HEK293 (cell line): ENCODE data around the gene TLR9.

ENCODE experiments used
- CTCF ChIA-PET: fragments of 350-600 bp; formaldehyde crosslinking; extraction: SDS; loops from one replicate; lab custom pipeline; 2021; ENCODE audit warnings: antibody characterized with exemption; lab: Yijun Ruan, JAX
- POLR2A ChIA-PET: fragments of 300-600 bp; formaldehyde crosslinking; extraction: SDS; loops from one replicate; lab custom pipeline; 2020; ENCODE audit warnings: antibody characterized with exemption, inconsistent platforms; lab: Yijun Ruan, JAX
- H3K27ac ChIP-seq: fragments of 200-500 bp; sonication (Bioruptor generic); 2 replicates; pipeline ENCODE4 v1.5.1; 2014; ENCODE audit warnings: low read depth, low read length, control low read depth, inconsistent platforms; ENCODE audit errors: extremely low read depth
- H3K36me3 ChIP-seq, 2 experiments: fragments of 200-500 bp in 1 of 2; sonication (Bioruptor generic) in 1 of 2; 1 replicate in 1 of 2; 2 replicates in 1 of 2; pipeline ENCODE4 v1.5.1; 2014 to 2017; ENCODE audit warnings: inconsistent platforms in 2 of 2, low read length in 2 of 2; ENCODE audit not compliant: control insufficient read depth in 2 of 2, insufficient read depth in 1 of 2
- H3K4me1 ChIP-seq: fragments of 200-500 bp; sonication (Bioruptor generic); 2 replicates; pipeline ENCODE4 v1.5.1; 2014; ENCODE audit warnings: mild to moderate bottlenecking, low read length, inconsistent platforms; ENCODE audit not compliant: control insufficient read depth, insufficient read depth
- H3K4me3 ChIP-seq: 2 replicates; pipeline ENCODE4 v1.5.1; 2011; ENCODE audit warnings: low read depth, mild to moderate bottlenecking, control low read depth, low read length, moderate library complexity
- H3K9me3 ChIP-seq: fragments of 200-500 bp; sonication (Bioruptor generic); 2 replicates; pipeline ENCODE4 v1.5.1; 2014; ENCODE audit warnings: low read depth, low read length, inconsistent platforms; ENCODE audit not compliant: control insufficient read depth, insufficient read depth
- BCL11A ChIP-seq: fragments of 450-650 bp; formaldehyde crosslinking; IDR thresholded peaks from 2 replicates; pipeline ENCODE4 v1.5.1; 2016; ENCODE audit warnings: low read depth, missing biosample characterization, missing genetic modification characterization
- GFI1B ChIP-seq: fragments of 450-650 bp; formaldehyde crosslinking; IDR thresholded peaks from 2 replicates; pipeline ENCODE4 v1.5.1; 2016; ENCODE audit warnings: missing biosample characterization, missing genetic modification characterization
- GLIS1 ChIP-seq: fragments of 450-650 bp; formaldehyde crosslinking; IDR thresholded peaks from 2 replicates; pipeline ENCODE4 v1.5.1; 2016; ENCODE audit warnings: missing biosample characterization, missing genetic modification characterization
- HOXD13 ChIP-seq: sonication (generic); formaldehyde crosslinking; IDR thresholded peaks from 2 replicates; pipeline ENCODE4 v1.8.0; 2022; ENCODE audit warnings: missing genetic modification reagents, borderline replicate concordance
- RBAK ChIP-seq: fragments of 450-650 bp; formaldehyde crosslinking; IDR thresholded peaks from 2 replicates; pipeline ENCODE4 v1.5.1; 2016; ENCODE audit warnings: missing biosample characterization, missing genetic modification characterization
- ZNF112 ChIP-seq: fragments of 450-650 bp; formaldehyde crosslinking; IDR thresholded peaks from 2 replicates; pipeline ENCODE4 v1.5.0; 2017; ENCODE audit warnings: missing biosample characterization, missing genetic modification characterization
- ZNF16 ChIP-seq: fragments of 450-650 bp; formaldehyde crosslinking; IDR thresholded peaks from 2 replicates; pipeline ENCODE4 v1.5.1; 2016; ENCODE audit warnings: low read depth, missing biosample characterization, missing genetic modification characterization
- ZNF223 ChIP-seq: fragments of 450-650 bp; formaldehyde crosslinking; IDR thresholded peaks from 2 replicates; pipeline ENCODE4 v1.5.1; 2016; ENCODE audit warnings: missing biosample characterization, missing genetic modification characterization
- ZNF23 ChIP-seq: fragments of 450-650 bp; formaldehyde crosslinking; IDR thresholded peaks from 2 replicates; pipeline ENCODE4 v1.5.1; 2016; ENCODE audit warnings: missing biosample characterization, missing genetic modification characterization, borderline replicate concordance
- ZNF24 ChIP-seq: fragments of 450-650 bp; formaldehyde crosslinking; IDR thresholded peaks from 2 replicates; pipeline ENCODE4 v1.5.1; 2016; ENCODE audit warnings: missing biosample characterization, missing genetic modification characterization
- ZNF324 ChIP-seq: fragments of 450-650 bp; formaldehyde crosslinking; IDR thresholded peaks from 2 replicates; pipeline ENCODE4 v1.5.1; 2016; ENCODE audit warnings: missing biosample characterization, missing genetic modification characterization
- ZNF404 ChIP-seq: fragments of 450-650 bp; formaldehyde crosslinking; IDR thresholded peaks from 2 replicates; pipeline ENCODE4 v1.5.1; 2017; ENCODE audit warnings: missing biosample characterization, missing genetic modification characterization
- ZNF473 ChIP-seq: fragments of 450-650 bp; formaldehyde crosslinking; IDR thresholded peaks from 2 replicates; pipeline ENCODE4 v1.5.1; 2017; ENCODE audit warnings: missing biosample characterization, missing genetic modification characterization
- ZNF561 ChIP-seq: fragments of 450-650 bp; IDR thresholded peaks from 2 replicates; pipeline ENCODE4 v1.5.1; 2018; ENCODE audit warnings: missing biosample characterization, missing genetic modification characterization, borderline replicate concordance
- ZNF621 ChIP-seq: fragments of 450-650 bp; formaldehyde crosslinking; IDR thresholded peaks from 2 replicates; pipeline ENCODE4 v1.5.1; 2017; ENCODE audit warnings: missing biosample characterization, missing genetic modification characterization
- ZNF707 ChIP-seq: fragments of 450-650 bp; formaldehyde crosslinking; IDR thresholded peaks from 2 replicates; pipeline ENCODE4 v1.5.1; 2016; ENCODE audit warnings: missing biosample characterization, missing genetic modification characterization
- TF ChIP-seq, protein P1 (sequence below): fragments of 450-650 bp; formaldehyde crosslinking; IDR thresholded peaks from 2 replicates; pipeline ENCODE4 v1.5.1; 2016; ENCODE audit warnings: missing biosample characterization, missing genetic modification characterization
- TF ChIP-seq, protein P2 (sequence below): fragments of 450-650 bp; formaldehyde crosslinking; IDR thresholded peaks from 2 replicates; pipeline ENCODE4 v1.5.1; 2016; ENCODE audit warnings: missing biosample characterization, missing genetic modification characterization
- TF ChIP-seq, protein P3 (sequence below): fragments of 450-650 bp; formaldehyde crosslinking; IDR thresholded peaks from 2 replicates; pipeline ENCODE4; 2016; ENCODE audit warnings: missing biosample characterization, missing genetic modification characterization

TLR9 gene

DNA sequence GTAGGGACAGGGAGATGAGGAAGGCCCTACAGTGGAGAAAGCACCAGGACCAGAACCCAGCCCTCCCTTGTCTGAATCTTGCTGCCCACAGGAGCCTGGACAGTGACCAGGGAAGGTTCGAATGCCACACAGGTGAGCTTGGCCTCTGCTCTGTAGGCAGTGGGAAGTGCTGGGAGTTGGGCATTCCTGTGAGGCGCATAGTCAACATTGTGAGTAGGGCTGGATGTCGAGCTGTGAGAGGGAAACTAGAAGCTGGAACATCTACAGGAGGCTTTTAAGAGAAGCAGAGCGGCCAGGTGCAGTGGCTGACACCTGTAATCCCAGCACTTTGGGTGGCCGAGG, 47.8 kb downstream of the TLR9 start (continued):
- no peak for TF ChIP-seq ZNF561 (tag by site-specific recombination)
- TF ChIP-seq, all 188 proteins: peak for 0

DNA sequence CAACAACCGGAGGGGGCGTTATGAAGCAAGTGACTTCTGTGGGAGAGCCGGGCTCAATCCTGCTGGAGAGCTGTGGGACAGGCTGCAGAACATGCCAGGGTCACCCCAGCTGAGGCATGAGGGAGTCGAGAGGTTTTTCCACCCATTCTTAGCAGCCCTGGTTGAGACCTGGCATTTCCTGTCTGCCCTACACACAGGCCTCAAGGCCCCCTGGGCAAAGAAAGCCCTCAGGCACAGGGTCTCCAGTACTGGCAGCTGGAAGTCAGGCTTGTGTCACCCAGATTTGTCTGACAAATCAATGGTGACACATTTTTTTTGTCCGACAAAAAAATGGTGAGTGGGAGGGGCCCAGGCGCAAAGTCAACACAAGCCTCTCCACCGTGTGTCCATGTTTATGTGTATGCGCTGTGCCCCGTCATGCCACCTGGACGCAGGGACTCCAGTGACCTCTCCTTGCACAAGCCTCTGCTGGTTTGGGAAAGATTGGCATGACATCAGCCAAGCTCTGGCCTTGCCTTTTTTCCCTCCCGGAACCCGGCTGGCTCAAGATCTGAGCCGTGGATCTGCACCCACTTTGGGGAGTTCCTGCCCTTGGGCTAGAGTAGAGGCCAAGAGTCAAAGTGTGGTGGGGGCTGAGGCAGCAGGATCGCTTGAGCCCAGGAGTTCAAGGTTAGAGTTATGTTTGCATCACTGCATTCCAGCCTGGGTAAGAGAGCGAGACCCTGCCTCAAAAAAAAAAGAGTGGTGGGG, 48.3 kb downstream of the TLR9 start:
- Histone ChIP-seq H3K4me1 (no peaks in the 10 kb centered on the region), H3K27ac (no peak overlapping the region), H3K36me3 (no peaks in the 10 kb centered on the region), H3K4me3 (no peak overlapping the region), H3K9me3 (no peaks in the 10 kb centered on the region)
- no peak for TF ChIP-seq ZNF223 (tag by site-specific recombination)
- TF ChIP-seq ZNF24 (tag by site-specific recombination), result no peak
- TF ChIP-seq, protein P1, sequence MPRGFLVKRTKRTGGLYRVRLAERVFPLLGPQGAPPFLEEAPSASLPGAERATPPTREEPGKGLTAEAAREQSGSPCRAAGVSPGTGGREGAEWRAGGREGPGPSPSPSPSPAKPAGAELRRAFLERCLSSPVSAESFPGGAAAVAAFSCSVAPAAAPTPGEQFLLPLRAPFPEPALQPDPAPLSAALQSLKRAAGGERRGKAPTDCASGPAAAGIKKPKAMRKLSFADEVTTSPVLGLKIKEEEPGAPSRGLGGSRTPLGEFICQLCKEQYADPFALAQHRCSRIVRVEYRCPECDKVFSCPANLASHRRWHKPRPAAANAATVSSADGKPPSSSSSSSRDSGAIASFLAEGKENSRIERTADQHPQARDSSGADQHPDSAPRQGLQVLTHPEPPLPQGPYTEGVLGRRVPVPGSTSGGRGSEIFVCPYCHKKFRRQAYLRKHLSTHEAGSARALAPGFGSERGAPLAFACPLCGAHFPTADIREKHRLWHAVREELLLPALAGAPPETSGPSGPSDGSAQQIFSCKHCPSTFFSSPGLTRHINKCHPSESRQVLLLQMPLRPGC, result no peak
- TF ChIP-seq, protein P2, sequence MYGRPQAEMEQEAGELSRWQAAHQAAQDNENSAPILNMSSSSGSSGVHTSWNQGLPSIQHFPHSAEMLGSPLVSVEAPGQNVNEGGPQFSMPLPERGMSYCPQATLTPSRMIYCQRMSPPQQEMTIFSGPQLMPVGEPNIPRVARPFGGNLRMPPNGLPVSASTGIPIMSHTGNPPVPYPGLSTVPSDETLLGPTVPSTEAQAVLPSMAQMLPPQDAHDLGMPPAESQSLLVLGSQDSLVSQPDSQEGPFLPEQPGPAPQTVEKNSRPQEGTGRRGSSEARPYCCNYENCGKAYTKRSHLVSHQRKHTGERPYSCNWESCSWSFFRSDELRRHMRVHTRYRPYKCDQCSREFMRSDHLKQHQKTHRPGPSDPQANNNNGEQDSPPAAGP (tag by site-specific recombination), result no peak
- no peak for TF ChIP-seq ZNF404
- CTCF ChIA-PET, result interaction anchor here (0.6 kb wide), 1 partner anchor 209 kb away, joined by 3 read pairs; no protein-coding TSS in a partner anchor
- POLR2A ChIA-PET, result no interaction called here

DNA sequence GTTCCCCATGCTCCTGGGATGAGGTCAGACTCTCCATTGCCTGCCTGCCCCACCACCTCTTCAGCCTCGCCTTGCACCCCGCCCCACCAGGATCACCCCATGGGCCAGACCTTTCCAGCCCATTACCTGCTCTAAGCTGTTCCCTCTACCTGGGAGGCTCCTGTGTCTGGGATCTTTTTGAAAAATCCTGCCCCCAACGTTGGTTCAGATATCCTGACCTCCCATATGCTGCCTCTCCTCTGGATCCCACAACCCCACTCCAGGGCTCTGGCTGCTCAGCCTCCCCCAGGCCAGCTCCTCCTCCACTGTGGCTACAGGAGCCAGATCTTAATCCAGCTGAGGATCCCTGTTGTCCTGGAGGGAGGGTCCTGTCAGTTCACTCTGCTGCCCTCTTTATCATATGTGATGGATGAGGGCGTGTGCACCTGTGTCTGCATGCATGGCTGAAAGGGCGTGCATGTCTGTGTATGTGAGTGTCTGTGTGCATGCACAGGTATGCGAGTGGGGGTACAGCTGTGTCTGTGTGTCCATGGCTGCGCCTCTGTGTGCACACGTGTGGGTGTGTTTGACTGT, 49.2 kb downstream of the TLR9 start:
- ChIA-PET POLR2A (no interaction called here), CTCF (interaction anchor here (0.6 kb wide), 1 partner anchor 208 kb away, joined by 3 read pairs; no protein-coding TSS in a partner anchor)
- H3K4me3 ChIP-seq, result no peak overlapping the region
- H3K4me1 ChIP-seq, result no peaks in the 10 kb centered on the region
- no peak overlapping the region for H3K27ac ChIP-seq
- TF ChIP-seq ZNF324, result no peak
- TF ChIP-seq HOXD13 (CRISPR knock-in tag), result no peak
- peak; percentile 49 for TF ChIP-seq GLIS1 (tag by site-specific recombination)
- TF ChIP-seq ZNF16 (tag by site-specific recombination), result no peak
- TF ChIP-seq ZNF707 (tag by site-specific recombination), result no peak
- TF ChIP-seq, all 188 proteins: peak for 1
- Histone ChIP-seq H3K36me3 (no peaks in the 10 kb centered on the region), H3K9me3 (no peaks in the 10 kb centered on the region)

DNA sequence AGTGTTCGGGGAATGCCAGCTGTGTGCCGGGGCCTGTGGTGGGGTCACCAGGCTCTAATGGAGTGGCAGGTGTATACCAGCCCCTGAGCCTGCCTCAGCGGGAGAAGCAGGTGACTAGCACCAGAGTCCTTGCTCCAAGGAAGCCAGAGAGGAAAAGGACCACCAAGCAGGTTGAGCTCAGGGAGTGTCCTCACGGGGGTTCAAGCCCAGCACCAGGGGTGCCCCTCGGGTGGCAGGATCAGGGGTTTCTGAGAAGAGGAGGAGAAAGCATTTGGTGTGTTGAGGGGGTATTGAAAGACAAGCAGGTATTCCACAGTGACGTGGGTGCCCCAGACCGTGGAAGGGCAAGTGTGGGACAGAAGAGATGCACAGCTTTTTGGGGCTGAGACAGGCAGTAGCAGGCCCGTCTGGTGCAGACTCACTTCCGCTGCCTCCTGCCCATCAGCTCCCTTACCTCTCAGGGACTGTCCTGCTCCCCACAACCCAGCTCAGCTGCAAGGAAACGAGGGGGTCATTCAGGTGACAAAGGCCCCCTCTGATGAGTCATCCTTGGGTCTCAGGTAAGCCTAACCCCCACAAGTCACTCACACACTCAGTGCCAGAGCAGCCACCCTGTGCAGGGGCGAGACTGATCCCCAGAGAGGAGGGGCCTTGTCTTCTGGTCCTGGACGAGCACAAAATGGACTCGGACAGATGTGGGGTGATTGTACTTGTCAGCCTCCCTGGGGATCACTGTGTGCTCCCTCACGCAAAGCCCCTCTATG, 49.8 kb downstream of the TLR9 start:
- no peaks in the 10 kb centered on the region for H3K4me1 ChIP-seq
- no peak overlapping the region for H3K27ac ChIP-seq
- no peak overlapping the region for H3K4me3 ChIP-seq
- ChIA-PET CTCF (no interaction called here), POLR2A (interaction anchor here (0.6 kb wide), 1 partner anchor 191 kb away, joined by 3 read pairs; no protein-coding TSS in a partner anchor)
- no peaks in the 10 kb centered on the region for H3K9me3 ChIP-seq
- TF ChIP-seq, protein P3, sequence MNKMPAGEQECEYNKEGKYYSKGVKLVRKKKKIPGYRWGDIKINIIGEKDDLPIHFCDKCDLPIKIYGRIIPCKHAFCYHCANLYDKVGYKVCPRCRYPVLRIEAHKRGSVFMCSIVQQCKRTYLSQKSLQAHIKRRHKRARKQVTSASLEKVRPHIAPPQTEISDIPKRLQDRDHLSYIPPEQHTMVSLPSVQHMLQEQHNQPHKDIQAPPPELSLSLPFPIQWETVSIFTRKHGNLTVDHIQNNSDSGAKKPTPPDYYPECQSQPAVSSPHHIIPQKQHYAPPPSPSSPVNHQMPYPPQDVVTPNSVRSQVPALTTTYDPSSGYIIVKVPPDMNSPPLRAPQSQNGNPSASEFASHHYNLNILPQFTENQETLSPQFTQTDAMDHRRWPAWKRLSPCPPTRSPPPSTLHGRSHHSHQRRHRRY, result no peak
- TF ChIP-seq BCL11A (no peak), RBAK (tag by site-specific recombination) (no peak), ZNF473 (no peak), ZNF621 (no peak), GFI1B (tag by site-specific recombination) (no peak), ZNF112 (tag by site-specific recombination) (no peak), ZNF23 (tag by site-specific recombination) (no peak)
- TF ChIP-seq, protein P2 (tag by site-specific recombination), result no peak
- H3K36me3 ChIP-seq, result no peaks in the 10 kb centered on the region
